H1 (cell line): ENCODE data around the gene DOK6. TPM values are rescaled to one million over a fixed set of nuclear protein-coding genes. Genes with fewer than 3 reads are reported as not detected.
A peak's percentile ranks its signal among the peaks of the same experiment; 100 is the strongest.

ENCODE experiments used
- EGR1 ChIP-seq: IDR thresholded peaks from 2 replicates; pipeline ENCODE4 v1.6.1; 2011; ENCODE audit warnings: low read depth, low read length, borderline replicate concordance
- HDAC2 ChIP-seq, 2 experiments: fragments of 300-600 bp in 1 of 2; sonication (generic) in 1 of 2; IDR thresholded peaks; 2 replicates each; pipeline ENCODE4 v1.6.1; 2011 to 2012; ENCODE audit warnings: low read depth in 2 of 2, low read length in 2 of 2, mild to moderate bottlenecking in 2 of 2, moderate library complexity in 2 of 2, borderline replicate concordance in 1 of 2, inconsistent platforms in 1 of 2
- JUND ChIP-seq: IDR thresholded peaks from 2 replicates; pipeline ENCODE4 v1.6.1; 2011; ENCODE audit warnings: mild to moderate bottlenecking, improper control_type of control experiment, low read length
- POLR2AphosphoS5 ChIP-seq: IDR thresholded peaks from 2 replicates; pipeline ENCODE4 v1.6.1; 2011; ENCODE audit warnings: low read depth, low read length
- SP1 ChIP-seq: IDR thresholded peaks from 2 replicates; pipeline ENCODE4 v1.6.1; 2011; ENCODE audit warnings: low read depth, low read length
- polyA plus RNA-seq, 7 experiments: library from polyadenylated mRNA; depleted of rRNA in 3 of 7; stranded (reverse) in 5 of 7; unstranded in 2 of 7; fragments of >200 nt in 5 of 7; fragments of 200-250 nt in 2 of 7; gene quantifications; 1 replicate in 5 of 7; 2 replicates in 1 of 7; 4 replicates in 1 of 7; pipeline versions ENCODE4 v1.2.1 to v1.2.3, GENCODE V29; 2011 to 2013; ENCODE audit warnings: missing spikeins in 2 of 7, mixed read lengths in 2 of 7
- total RNA-seq: library from RNA; stranded (reverse); fragmentation: NEBNext Ultra II Directional; extraction: Animal tissue kit (Norgen Biotek cat#: 25700); gene quantifications from 2 replicates; pipeline ENCODE4 v1.2.1, GENCODE V29; 2021

The DOK6 gene
- total and polyA plus RNA-seq, 2 of the 8 experiments (the other 6 are each of a cell fraction or from before 2014, with no cell fraction given) = 0.33 to 0.50 TPM

DNA sequence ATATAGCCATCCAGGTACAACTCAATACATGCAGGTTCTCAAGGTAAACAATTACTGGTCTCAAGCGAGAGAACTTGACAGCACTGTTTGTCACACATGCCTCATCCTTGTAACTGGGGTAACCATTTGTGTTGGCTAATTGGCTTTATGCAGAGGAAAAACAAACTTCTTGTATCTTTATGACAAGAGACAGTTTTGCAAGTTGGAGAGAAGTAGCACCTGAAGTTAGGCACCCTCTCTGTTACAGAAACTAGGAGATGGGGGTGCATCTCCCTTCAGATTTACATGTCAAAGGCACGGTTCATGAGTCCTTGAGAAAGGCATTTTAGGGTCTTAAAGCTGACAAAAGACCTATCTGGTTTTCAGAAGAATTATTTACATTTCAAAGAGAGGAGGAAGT, 305.3 kb downstream of the DOK6 start (continued):
- peak; percentile 83 for TF ChIP-seq POLR2AphosphoS5
- peak in 1 of 2 experiments; percentile 79; a peak in 2 of 4 replicates for TF ChIP-seq HDAC2 (IDR thresholded peaks at IDR 0.05; ENCODE audit: borderline replicate concordance in 1 of 2, low read depth in 2 of 2, low read length in 2 of 2)
- TF ChIP-seq JUND = peak; percentile 23; the same call in 1 of the 2 replicates
- TF ChIP-seq EGR1 = peak; percentile 9; the same call in 1 of the 2 replicates
- TF ChIP-seq SP1 = peak; percentile 91
